ENCODE measurements around the gene C14orf93. TPM values are rescaled to one million over a fixed set of nuclear protein-coding genes. Genes with fewer than 3 reads are reported as not detected.

Gene C14orf93
- total RNA-seq, 1 donor from 2014 or later: 10.2 TPM

- intact Hi-C loops (cut with micrococcal nuclease): no loop called here
Measured at GRCh38 chr14:23047034-23047634, 37.2 kb upstream of the C14orf93 start.

GRCh38 chr14:23045419-23046357, 35.7 kb upstream of the C14orf93 start:
- intact Hi-C loops (cut with micrococcal nuclease): no loop called here

- intact Hi-C loops (cut with micrococcal nuclease): no loop called here
Measured at GRCh38 chr14:23044840-23045239, 34.9 kb upstream of the C14orf93 start.

GRCh38 chr14:23043754-23044153, 33.8 kb upstream of the C14orf93 start:
- intact Hi-C loops (cut with micrococcal nuclease): no loop called here

GRCh38 chr14:23043145-23043544, 33.2 kb upstream of the C14orf93 start:
- intact Hi-C loops (cut with micrococcal nuclease): no loop called here

- intact Hi-C loops (cut with micrococcal nuclease): no loop called here
Measured at GRCh38 chr14:23042162-23042965, 32.4 kb upstream of the C14orf93 start, which contains the start of gene PSMB11. Gene PSMB11, plus strand, starts transcription at chr14:23042212. Its CDS starts 14 bp downstream, at chr14:23042226.

GRCh38 chr14:23041729-23042128, 31.8 kb upstream of the C14orf93 start:
- intact Hi-C loops (cut with micrococcal nuclease): no loop called here

- intact Hi-C loops (cut with micrococcal nuclease): no loop called here
Measured at GRCh38 chr14:23040100-23040499, 30.2 kb upstream of the C14orf93 start.

GRCh38 chr14:23035303-23036144, 25.6 kb upstream of the C14orf93 start:
- intact Hi-C loops (cut with micrococcal nuclease): loop anchor here (1.0 to 2.0 kb wide), 6 partner anchors 21 to 286 kb away; partner anchors contain the start of genes HAUS4, OXA1L and PABPN1

- intact Hi-C loops (cut with micrococcal nuclease): loop anchor here (1.0 to 2.0 kb wide), 10 partner anchors 22 to 287 kb away; partner anchors contain the start of genes ACIN1, C14orf119, HAUS4 and OXA1L
Measured at GRCh38 chr14:23034498-23035302, 24.8 kb upstream of the C14orf93 start, which contains the start of gene PSMB5. Gene PSMB5, minus strand, starts transcription at chr14:23034900. Its CDS starts 19 bp downstream, at chr14:23034881.

- intact Hi-C loops (cut with micrococcal nuclease): loop anchor here (1.0 to 2.0 kb wide), 7 partner anchors 27 to 115 kb away; partner anchors contain the start of genes ACIN1, C14orf119, HAUS4 and PRMT5
Measured at GRCh38 chr14:23033801-23034497, 24.0 kb upstream of the C14orf93 start.

GRCh38 chr14:23033251-23033727, 23.3 kb upstream of the C14orf93 start:
- intact Hi-C loops (cut with micrococcal nuclease): no loop called here

GRCh38 chr14:23030936-23031335, 21.0 kb upstream of the C14orf93 start:
- intact Hi-C loops (cut with micrococcal nuclease): no loop called here

- intact Hi-C loops (cut with micrococcal nuclease): no loop called here
Measured at GRCh38 chr14:23028799-23029198, 18.9 kb upstream of the C14orf93 start.

GRCh38 chr14:23025151-23025814, 15.3 kb upstream of the C14orf93 start:
- intact Hi-C loops (cut with micrococcal nuclease): no loop called here

- intact Hi-C loops (cut with micrococcal nuclease): no loop called here
Measured at GRCh38 chr14:23024612-23025075, 14.7 kb upstream of the C14orf93 start.

- intact Hi-C loops (cut with micrococcal nuclease): no loop called here
Measured at GRCh38 chr14:23023795-23024152, 13.8 kb upstream of the C14orf93 start.

Measured in T-helper 2 cell treated with Interferon-gamma antibody and Interleukin-4, amounts not matched to agents 100 ng/mL and 5 ng/mL, for 36 hours (primary cell).